ENCODE results near the gene TFDP2. TPM values are rescaled to one million over a fixed set of nuclear protein-coding genes. Genes with fewer than 3 reads are reported as not detected.
A peak's percentile ranks its signal among the peaks of the same experiment; 100 is the strongest.

The TFDP2 gene
- total and polyA plus RNA-seq, 2 of the 8 experiments (the other 6 are each of a cell fraction or from before 2014, with no cell fraction given), result 41.1 to 119 TPM

GRCh38 chr3:142148792-142149672 lies at the start of gene TFDP2 (continued):
- TF ChIP-seq MAFK (IDR thresholded peaks at IDR 0.05; ENCODE audit: low read depth, low read length), result no peak
- no peak for TF ChIP-seq NANOG (IDR thresholded peaks at IDR 0.05; ENCODE audit: insufficient read depth, low read depth, low read length, poor library complexity, severe bottlenecking)
- TF ChIP-seq TBP (IDR thresholded peaks at IDR 0.05; ENCODE audit: low read depth, low read length), result peak; percentile 72
- no peak for TF ChIP-seq ATF2 (IDR thresholded peaks at IDR 0.05; ENCODE audit: low read length)
- TF ChIP-seq SUZ12 (IDR thresholded peaks at IDR 0.05; ENCODE audit: low read length), result no peak

Data from H1 (cell line).